AG10803 (cell line): ENCODE data around the gene AFAP1.

Source experiments
- DNase-seq: peaks from one replicate; pipeline ENCODE4 v3.0.0; 2010; ENCODE audit warnings: low read depth
- H3K4me3 ChIP-seq: 2 replicates; pipeline ENCODE4 v1.5.1; 2011; ENCODE audit warnings: mild to moderate bottlenecking, low read length, control low read depth
- CTCF ChIP-seq: conservative IDR thresholded peaks from 2 replicates; pipeline ENCODE4 v1.5.1; 2011; ENCODE audit warnings: mild to moderate bottlenecking, low read length, control low read depth, inconsistent platforms

Gene AFAP1

GRCh38 chr4:7737752-7738457, 201.8 kb downstream of the AFAP1 start:
- no peak for TF ChIP-seq CTCF
- no peak overlapping the region for H3K4me3 ChIP-seq
- no peak for DNase-seq

- H3K4me3 ChIP-seq: no peak overlapping the region
- DNase-seq: no peak
- no peak for TF ChIP-seq CTCF
These were observed 202.4 kb downstream of the AFAP1 start for GRCh38 chr4:7737268-7737645.

GRCh38 chr4:7736436-7737267, 203.0 kb downstream of the AFAP1 start:
- no peak for DNase-seq
- H3K4me3 ChIP-seq: no peak overlapping the region
- TF ChIP-seq CTCF: no peak

- no peak for DNase-seq
- H3K4me3 ChIP-seq: no peak overlapping the region
- no peak for TF ChIP-seq CTCF
These were observed 203.7 kb downstream of the AFAP1 start for GRCh38 chr4:7735961-7736360.

- no peak for DNase-seq
- no peak overlapping the region for H3K4me3 ChIP-seq
- TF ChIP-seq CTCF: no peak
These were observed 204.3 kb downstream of the AFAP1 start for GRCh38 chr4:7735395-7735794.

GRCh38 chr4:7734651-7735260, 204.9 kb downstream of the AFAP1 start:
- TF ChIP-seq CTCF: no peak

More at GRCh38 chr4:7734651-7735260, 204.9 kb downstream of the AFAP1 start:
- no peak for DNase-seq
- no peak overlapping the region for H3K4me3 ChIP-seq
